HG02678 (cell line): Measurements from ENCODE around the gene KRT4.

Experiments
- ATAC-seq: cut with Tn5 transposase; IDR thresholded peaks from one replicate; pipeline ENCODE4 v1.9.1; 2021; ENCODE audit warnings: mild to moderate bottlenecking, moderate library complexity; ENCODE audit not compliant: unreplicated experiment

KRT4 gene

DNA sequence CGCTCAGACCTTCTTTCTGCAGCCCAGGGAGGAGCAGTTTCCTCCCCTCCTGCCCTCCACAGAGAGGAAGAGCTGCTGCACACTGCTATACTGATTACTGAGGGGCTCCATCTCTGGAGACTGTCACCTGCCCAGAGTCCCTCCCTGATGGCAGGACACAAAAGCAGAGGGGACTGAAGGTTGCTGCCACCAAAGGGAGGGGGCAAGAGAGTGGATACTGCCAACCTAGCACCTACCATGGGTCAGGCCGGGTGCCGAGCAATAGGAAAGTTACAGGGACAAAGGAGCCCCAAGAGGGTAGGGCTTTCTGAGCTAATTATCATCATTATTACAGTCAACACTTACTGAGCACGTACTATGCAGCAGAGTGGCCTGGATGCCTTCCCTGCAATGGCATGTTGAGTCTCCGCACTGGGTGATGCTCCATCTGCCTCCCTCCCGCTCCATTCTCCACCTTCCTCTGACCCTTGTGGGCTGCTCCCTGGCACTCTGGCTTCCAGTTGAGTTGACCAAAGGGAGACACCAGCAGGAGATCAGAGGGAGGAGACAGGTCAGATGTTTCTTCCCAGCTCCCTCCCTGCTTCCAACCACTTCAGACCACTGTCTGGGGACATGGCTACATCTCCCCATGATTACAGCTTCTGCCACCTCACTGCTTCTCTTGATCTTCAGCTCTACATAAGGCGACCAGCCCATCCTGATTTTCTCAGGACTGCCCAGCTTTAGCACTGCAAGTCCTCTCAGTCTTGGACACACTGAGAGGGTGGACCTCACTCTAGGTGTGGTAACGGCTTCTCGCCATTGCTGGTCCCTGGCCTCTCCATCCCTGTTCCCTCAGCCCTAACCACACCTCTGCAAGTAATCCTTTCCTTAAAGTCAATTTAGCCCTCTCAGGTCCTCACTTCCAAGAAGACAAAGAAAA is 22.8 kb upstream of the KRT4 start:
- ATAC-seq: no peak

DNA sequence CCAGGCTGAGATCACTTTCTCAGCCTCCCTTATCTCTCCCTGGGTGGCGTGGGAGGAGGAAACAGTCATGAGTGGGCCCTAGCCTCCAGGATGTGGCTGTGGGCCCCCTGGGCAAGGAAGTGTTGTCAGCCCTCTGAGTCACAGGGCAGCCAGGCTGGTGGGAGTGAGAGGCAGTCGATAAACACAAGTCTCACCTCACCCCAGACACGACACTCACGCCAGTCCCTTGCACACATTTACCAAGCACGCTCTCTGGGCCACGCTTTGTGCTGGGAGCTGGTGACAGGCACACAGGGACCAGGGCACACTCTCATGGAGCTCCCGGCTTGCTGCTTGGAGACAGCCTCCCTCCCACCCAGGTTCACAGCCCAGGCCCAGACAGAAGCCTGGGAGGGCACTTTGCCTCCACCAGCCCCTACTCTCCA is 22.1 kb upstream of the KRT4 start:
- ATAC-seq: no peak

DNA sequence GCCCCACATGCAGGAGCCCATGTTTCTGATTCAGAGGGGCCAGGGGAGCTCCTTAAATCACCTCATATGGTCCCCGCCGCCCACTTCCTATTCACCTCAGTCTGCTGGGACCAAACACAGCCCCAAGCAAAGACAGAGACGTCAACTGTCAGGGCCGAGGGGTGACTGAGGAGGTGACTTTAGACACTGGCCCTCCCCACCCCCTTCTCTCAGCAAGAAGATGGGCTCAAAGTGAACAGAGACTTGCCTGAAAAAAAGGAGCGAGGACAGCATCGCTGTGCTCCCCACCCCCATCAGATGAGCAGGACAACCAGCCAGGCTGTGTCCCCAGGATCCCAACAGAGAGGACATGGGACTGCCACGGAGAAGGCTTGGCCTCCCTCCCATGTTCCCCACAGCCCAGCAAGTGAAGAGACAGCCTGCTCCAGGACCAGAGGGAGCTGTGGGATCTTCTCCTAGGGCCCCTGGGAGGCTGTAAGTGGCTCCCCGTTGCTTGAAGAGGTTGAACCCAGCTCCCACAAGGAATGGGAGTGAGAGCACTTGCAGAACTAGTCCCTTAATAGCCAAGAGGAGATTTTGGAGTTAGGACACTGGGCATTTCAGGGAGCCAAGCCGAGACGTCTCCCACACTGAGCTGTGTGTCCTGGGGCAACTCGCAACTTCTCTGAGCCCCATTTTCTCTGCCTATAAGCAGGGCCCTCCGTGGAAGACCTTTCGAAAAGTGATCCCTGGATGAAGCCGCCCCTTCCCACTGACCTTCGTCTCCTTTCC is 21.5 kb upstream of the KRT4 start:
- ATAC-seq: no peak

DNA sequence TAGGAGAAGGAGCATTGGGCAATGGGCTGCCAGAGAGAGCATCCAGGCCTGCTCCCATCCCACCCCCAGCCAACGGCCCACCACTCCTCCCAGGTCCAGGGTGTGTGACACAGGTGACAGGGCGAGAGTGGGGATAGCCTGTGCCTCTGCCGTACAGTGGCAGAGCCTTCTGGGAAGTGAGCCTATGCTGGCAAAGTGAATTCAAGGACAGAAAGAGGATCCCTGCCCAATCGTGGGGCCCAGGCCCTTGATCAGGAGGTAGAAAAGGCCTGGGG is 20.7 kb upstream of the KRT4 start:
- ATAC-seq: no peak

DNA sequence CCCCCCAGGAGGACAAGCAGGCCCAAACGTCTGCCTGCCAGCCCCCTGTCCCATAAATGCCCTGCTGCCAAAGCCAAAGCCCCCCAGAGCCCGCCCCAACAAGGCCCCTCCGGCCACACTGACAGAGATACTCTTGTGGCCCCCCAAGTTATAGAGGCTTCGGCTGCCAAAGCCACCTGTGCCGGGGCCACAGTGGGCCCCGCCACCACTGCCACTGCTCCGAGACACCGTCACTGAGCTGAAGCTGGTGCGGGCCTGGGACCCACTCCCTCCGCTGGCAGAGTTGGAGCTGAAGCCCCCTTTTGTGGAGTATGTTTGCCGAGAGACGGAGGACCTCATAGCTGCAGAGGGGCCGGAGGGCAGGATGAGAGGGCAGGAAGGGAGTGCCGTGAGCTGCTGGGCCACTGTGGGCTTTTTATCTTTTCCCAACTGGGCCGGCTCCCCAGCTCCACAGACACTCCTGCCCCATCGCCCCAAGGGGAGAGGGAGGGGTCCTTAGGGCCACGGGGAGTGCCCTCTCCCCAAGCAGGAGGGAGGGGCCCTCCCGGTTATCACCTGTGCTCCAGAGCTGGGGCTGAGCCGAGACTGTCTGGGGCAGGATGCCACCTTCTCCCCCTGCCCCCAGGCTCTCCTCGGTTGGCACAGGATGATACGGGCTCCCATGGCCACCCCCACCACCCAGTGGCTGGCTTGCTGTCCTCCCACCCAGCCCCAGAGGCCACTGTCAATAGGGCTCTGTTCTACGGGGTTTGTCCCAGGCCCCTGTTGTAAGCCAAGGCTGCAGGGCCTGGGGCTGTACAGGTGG is 20.2 kb upstream of the KRT4 start, which contains the start of gene KRT79:
KRT79 (minus strand) TSS at position 390 of the 805 bp plus-strand sequence; CDS start at position 339, 51 bp downstream.
- no peak for ATAC-seq

DNA sequence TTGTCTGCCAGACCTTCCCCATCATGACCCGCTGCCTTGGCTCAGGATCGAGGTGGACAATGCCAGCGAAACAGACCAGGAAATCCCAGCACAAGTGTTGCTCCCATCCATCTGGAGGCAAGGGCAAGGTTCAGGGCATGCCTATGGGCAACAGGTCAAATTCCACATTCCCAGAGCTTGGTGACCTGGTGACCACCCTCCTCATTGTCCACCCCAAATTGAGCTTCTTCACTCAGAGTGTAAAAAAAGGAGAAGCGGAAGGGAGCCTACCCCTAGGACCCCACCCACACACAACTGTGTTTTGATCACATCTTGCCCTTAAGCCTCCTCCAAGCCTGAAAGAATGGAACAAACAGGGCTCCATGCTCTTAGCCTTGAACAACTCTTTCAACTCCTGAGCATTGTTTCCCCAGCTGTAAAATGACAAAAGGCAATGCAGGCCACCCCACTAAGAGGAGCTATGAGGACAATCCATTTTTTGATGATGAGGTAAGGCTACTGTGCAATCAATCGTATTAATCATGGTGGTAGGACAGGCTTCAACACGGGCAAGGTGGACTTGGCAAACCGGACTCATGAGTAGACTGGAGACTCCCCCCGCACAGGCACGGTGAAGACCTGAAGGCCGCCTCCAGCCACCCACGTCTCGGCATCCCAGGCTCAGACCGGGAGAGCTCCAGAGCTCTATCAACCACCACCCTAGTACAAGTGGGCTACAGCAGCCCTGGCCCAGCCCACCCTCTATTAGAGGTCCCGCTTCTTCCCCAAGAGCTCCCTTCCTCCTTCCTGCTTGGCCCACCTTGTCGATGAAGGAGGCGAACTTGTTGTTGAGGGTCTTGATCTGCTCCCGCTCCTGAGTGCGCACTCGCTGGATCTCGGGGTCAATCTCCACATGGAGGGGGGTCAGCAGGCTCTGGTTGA is 19.3 kb upstream of the KRT4 start:
- no peak for ATAC-seq

DNA sequence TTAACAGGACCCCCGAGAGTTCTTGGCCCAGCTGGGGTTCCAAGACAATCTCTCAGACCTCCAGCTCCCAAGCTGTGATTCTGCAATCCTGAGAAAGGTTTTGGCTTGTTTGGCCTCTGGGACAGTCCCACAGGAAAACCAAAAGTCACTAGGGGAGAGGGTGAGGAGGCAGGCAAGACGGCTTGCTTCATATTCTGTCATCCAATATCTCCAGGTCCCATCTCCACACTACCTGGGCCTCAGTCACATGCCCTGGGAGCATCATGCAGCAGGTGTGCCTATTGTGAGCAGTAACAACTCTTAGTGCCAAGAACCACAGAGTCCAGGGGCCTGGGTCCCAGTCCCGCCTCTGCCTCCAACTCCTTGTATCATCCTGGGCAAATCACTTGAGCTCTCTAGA is 18.5 kb upstream of the KRT4 start:
- ATAC-seq: no peak

DNA sequence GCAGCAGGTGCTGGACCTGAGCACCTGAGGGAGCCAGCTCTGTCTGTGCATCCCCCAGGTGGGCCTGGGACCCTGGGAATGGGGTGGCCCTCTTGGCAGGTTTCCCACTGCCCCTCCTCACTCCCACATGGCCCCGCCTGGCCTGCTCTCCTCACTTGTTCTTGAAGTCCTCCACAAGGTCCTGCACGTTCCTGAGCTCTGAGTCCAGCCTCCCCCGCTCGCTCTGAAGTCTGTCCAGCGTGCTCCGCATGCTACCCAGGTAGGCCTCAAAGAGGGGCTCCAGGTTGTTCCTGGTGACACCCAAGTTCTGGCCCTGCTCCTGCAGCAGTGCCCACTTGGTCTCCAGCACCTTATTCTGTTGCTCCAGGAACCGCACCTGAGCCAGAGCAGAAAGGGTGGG is 17.3 kb upstream of the KRT4 start:
- no peak for ATAC-seq

DNA sequence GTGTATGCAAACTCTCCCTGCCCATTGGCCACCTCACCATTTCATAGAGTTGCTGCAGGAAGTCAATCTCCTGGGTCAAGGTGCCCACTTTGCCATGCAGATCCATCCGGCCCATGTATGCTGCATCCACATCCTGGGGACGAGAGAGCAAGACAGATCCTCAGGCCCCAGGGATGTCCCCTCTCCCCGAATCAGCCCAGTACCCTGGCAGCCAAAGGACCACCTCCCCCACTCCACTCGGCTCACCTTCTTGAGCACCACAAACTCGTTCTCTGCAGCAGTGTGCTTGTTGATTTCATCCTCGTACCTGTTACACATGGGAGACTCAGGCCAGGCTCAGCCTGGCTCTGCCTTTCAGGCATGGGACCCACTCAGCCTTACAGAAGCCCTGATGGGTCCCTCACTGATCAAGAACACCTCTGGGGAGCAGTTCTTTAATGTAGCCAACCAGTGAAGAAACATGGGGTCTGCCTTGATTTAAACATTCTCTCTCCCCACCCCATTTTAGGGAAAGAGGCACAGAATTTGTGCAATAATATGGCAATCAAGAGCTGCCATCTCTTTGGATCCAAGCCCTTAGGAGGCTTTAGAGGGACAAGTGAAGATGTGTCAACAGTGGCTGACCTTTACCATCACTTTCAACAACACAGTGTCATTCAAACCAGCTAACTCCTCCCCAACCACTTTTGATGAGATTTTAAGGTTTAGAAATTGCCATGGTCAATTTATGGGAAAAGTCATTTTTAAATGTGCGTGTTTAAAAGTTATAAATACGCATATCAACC is 16.3 kb upstream of the KRT4 start:
- no peak for ATAC-seq

DNA sequence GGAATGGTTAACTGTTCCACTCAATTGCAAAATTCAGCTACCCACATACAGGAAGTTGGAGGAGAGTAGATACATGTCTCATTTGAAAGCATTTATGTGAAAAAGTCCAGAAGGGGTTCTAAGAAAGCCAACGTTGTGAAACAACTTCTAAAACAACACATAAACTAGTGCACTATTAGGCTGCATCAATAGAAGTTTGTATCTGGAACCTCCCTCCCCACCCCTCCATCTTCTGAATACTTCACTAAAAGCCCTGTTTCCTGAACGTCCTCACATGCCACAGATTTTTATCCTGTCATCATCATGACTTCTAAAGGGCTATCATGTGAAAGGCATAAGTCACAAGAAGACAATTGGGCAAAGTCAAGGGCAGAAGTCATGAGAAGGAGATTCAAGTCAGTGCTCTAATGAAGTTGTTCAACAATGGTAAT is 14.7 kb upstream of the KRT4 start:
- ATAC-seq: no peak

DNA sequence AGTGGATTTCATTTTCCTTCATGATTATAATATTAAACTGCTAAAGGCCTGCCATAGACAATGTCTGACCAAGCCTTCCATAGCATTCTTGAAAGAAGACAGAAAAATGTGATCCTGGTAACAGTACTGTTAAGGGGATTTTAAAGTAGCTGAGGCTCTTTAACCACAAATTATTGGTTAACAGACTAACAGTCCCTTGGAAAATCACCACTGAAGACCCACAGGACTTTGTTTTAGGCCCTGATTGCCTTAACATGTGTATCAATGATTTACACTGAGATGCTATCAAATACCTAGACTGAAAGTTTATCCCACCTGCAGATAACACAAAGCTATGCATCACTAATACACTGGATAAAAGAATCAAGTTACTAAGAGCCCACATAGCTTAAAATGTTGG is 14.2 kb upstream of the KRT4 start:
- no peak for ATAC-seq

DNA sequence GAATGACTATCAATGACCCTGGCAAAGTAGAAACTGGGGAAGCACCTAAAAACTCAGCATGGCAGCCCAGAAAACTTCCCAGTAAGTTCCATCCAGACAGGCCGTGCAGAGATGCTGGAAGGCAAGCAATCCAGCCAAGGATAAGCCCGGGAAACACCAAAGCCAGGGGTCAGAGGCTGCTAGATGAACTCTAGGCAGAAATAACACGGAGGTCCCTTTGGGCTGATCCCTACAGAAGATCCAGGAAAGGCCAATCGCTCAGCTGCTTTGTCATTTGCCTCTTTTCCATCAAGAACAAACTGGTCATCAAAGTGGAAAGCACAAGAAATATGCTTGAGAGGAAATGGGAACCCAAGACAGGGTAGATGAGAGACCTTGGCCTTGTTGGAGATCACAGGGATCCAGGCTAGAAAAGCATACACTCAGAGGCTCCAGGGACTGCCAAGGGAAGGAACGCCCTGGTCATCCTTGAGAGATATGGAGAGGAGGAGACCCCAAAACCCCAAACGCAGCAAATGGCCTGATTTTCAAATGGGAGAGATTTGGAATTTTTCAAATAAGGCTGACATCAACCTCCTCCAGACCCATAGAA is 13.7 kb upstream of the KRT4 start:
- no peak for ATAC-seq

DNA sequence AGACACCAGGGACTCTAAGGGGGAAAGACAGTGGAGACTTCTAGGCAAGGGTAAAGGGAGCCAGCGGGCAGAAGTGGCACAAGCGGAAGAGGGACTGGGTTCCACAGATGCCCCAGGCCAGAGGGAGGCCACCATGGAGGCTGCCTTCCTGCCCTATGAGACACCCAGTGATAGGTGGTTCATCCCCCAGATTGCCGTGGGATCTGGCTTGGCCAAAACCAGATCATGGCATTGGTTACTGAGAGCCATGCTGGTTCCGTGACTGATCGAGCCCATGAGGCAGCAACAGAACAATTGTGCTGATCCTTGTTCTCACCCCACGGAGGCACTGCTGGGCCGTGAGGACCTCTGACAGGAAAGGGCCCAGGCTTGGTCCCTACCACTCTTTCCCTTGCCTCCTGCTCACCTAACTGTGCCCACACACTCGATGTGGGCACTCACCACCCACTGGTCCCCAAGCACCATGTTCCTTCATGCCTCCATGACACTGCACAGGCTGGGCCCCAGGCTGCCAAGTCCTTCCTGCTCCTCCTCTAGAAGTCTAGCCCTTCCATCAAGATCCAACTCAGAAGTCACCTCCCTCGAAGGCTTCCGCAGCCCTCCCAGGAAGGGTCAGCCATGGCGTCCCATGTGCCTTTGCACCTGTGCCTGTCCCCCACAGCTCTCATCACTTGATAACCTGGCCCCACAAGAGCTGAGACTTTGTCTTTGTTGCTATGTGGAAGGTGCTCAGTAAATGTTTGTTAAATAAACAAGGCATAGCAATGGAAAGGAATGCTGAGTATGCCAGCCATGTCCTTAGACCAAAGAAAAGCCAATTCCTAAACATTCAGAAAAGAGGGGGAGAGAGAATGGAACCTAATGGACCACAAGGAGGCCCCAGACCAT is 12.9 kb upstream of the KRT4 start:
- ATAC-seq: no peak

DNA sequence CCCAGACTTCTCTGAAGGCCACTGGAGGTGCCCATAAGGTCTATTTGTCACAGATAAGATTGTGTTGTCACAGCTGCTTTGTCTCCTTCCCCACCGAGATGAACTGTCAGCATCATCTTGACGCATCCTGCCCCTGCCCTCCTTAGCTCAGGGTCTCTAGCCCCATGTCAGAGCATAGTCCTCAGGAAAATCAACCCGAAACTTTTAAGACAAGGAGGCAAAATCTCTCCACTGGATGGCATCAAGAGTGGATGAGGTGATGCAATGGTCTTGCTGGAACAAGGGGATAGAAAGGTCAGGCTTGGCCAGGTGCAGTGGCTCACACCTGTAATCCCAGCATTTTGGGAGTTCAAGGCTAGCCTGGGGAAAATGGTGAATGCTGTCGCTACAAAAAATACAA is 12.0 kb upstream of the KRT4 start:
- ATAC-seq: no peak

DNA sequence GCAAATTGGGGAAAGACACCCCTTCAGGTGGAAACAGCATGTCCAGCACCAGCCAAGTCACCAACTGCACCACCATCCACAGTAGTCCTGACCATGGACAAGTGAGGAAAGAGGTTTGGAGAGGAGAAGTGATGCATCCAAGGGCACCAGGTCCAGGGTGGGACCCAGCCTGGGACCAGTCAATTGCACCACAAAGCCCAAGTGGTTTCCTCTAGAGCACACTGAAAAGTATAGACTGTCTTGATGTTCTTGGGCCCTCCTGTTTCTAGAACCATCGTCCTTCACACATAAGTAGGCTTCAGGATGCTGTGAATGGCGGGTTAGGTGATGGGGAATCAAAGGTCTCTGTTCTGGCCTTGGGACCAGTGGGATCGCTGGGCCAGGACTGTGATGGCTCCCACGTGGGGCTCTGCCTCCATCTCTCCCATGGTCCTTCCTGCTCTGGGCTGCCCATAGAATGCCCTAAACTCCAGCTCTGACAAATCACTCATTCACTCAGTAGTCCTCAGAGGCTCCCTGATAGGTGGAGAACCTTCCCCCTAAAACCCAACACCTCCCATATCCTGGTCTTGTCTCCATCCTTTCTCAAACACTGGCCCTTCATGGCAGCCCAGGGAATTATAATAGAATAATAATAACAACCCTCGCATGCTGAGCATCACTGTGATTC is 11.0 kb upstream of the KRT4 start:
- no peak for ATAC-seq

DNA sequence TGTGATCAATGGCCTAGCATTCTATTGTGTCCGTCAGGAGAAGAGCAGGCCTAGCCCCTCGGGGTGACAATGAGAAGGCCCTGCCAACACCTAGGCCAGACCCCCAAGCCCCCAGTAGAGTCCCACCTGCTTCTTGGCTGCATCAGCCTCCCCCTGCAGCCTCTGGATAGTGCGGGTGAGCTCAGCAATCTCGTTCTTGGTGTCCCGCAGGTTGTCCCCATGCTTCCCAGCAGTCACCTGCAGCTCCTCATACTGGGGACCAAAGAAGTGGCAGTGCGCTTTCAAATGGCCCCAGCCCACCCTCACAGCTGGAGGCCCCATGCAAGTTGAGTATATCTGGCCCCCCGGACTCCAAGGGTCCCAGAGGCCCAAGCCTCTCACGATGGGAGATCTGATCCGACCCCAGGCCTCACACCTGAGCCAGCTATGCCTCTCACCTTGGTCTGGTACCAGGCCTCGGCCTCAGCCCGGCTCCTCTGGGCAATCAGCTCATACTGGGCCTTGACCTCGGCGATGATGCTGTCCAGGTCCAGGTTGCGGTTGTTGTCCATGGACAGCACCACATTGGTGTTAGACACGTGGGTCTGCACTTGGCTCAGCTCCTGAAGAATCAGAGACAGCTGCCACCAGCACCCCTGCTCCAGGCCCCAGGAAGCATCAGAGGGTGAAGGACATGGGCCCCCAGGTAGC is 10.0 kb upstream of the KRT4 start:
- ATAC-seq: no peak
